Ovary (tissue), 9 donors: Measurements from ENCODE around the gene ZNF557. TPM values are rescaled to one million over a fixed set of nuclear protein-coding genes. Genes with fewer than 3 reads are reported as not detected.

Experiments used
- DNase-seq, 5 donors: peaks; one replicate each; pipeline ENCODE4 v3.0.0-alpha.2; 2019 to 2020
- H3K27ac ChIP-seq, 2 donors: fragments of 200-600 bp; one replicate each; pipeline versions ENCODE4 v1.5.1 to v1.8.0; 2019 to 2022
- H3K27me3 ChIP-seq: fragments of 200-600 bp; one replicate; pipeline ENCODE4 v1.8.0; 2022
- H3K36me3 ChIP-seq: fragments of 200-600 bp; sonication (generic); one replicate; pipeline ENCODE4 v1.5.1; 2019
- H3K4me1 ChIP-seq: one replicate; pipeline ENCODE4 v1.8.1; 2013; ENCODE audit warnings: mild to moderate bottlenecking, moderate library complexity; ENCODE audit not compliant: insufficient read depth
- H3K4me3 ChIP-seq: fragments of 200-600 bp; sonication (generic); one replicate; pipeline ENCODE4 v1.5.1; 2017
- H3K9me3 ChIP-seq, 2 donors: fragments of 200-600 bp in 1 of 2; sonication (generic) in 1 of 2; one replicate each; pipeline versions ENCODE4 v1.5.1 to v1.8.1; 2013 to 2019; ENCODE audit warnings: mild to moderate bottlenecking in 1 of 2, moderate library complexity in 1 of 2
- CTCF ChIP-seq, 3 donors: fragments of 450-650 bp in 2 of 3; fragments of 200-600 bp in 1 of 3; IDR thresholded peaks; one replicate each; pipeline versions ENCODE4 v1.5.1 to v1.8.0; 2016 to 2022; ENCODE audit warnings: antibody characterized with exemption in 3 of 3, mild to moderate bottlenecking in 1 of 3
- EP300 ChIP-seq: sonication (generic); formaldehyde crosslinking; IDR thresholded peaks from one replicate; pipeline ENCODE4 v1.6.1; 2017; ENCODE audit warnings: antibody characterized with exemption
- POLR2A ChIP-seq: fragments of 450-650 bp; IDR thresholded peaks from one replicate; pipeline ENCODE4 v1.6.1; 2017; ENCODE audit warnings: antibody characterized with exemption, mild to moderate bottlenecking, moderate library complexity
- WGBS, 3 donors: extraction: QIAGEN DNeasy Blood & Tissue Kit in 1 of 3; methylation state at CpG; one replicate each; pipeline versions ENCODE4 v1.1.5 to v1.1.7; 2013 to 2017; 5-methylcytosine and 5-hydroxymethylcytosine counted together
- intact Hi-C, 4 donors: fragments of 100-400 bp; cut with DNase I; formaldehyde crosslinking; loops; one replicate each; pipeline versions ENCODE4 v1.11.0 to v1.15.1; 2022 to 2023
- polyA plus RNA-seq, 2 donors: library from polyadenylated mRNA; stranded (reverse); fragments of 200-250 nt in 1 of 2; fragments of 350-450 nt in 1 of 2; fragmentation: Illumina TruSeq in 1 of 2; extraction: RNeasy Lipid Tissue Mini Kit (QIAGEN cat#74804) in 1 of 2; gene quantifications; one replicate each; pipeline ENCODE4 v1.2.3, GENCODE V29; 2013 to 2014
- total RNA-seq, 7 donors: library from RNA; depleted of rRNA in 2 of 7; stranded (reverse); fragments of >200 nt in 2 of 7; fragmentation: NEBNext Ultra II Directional in 3 of 7; extraction: Animal tissue kit (Norgen Biotek cat#: 25700) in 3 of 7; gene quantifications; one replicate each; pipeline versions ENCODE4 v1.1.0 to v1.2.4, GENCODE V29; 2016 to 2023
- donor health status: DM: no; HTN: no; CAD: no; lungs with moderate emphysema.
- donor health status: DM: no; HTN: no; CAD: no.
- donor health status: Bipolar disorder and iron deficiency.
- donor health status: DM: yes; HTN: yes; CAD: no.
- donor health status: DM: no; HTN: no; CAD: no.
- donor health status: DM: yes; HTN: yes; CAD: no.

ZNF557 gene
- total and polyA plus RNA-seq, 9 donors, result 2.9 to 14.6 (median 12.3) TPM

- no peak for TF ChIP-seq CTCF (IDR thresholded peaks at IDR 0.05)
- TF ChIP-seq POLR2A, result no peak
- TF ChIP-seq EP300, result no peak
- H3K9me3 ChIP-seq, result no peaks in the 10 kb centered on the region
- peaks cover 2% of the 10 kb centered on the region for H3K4me1 ChIP-seq
- 9 to 10% (median 9%) methylated on average over 9 of the region's 9 CpGs for WGBS, 3 donors
- H3K27me3 ChIP-seq, result no peaks in the 10 kb centered on the region
- DNase-seq, result no peak
- H3K36me3 ChIP-seq, result no peaks in the 10 kb centered on the region
- intact Hi-C loops, result no loop called here
- peak overlapping the region; percentile 74 for H3K4me3 ChIP-seq
- peak overlapping the region; percentile 89 to 93 for H3K27ac ChIP-seq
These were observed 30.1 kb downstream of the ZNF557 start for GRCh38 chr19:7099597-7099921.

GRCh38 chr19:7101498-7102253, 32.2 kb downstream of the ZNF557 start:
- no peak overlapping the region for H3K27ac ChIP-seq
- no peak for TF ChIP-seq EP300
- no peak for TF ChIP-seq CTCF (IDR thresholded peaks at IDR 0.05)
- no peak for TF ChIP-seq POLR2A
- no peaks in the 10 kb centered on the region for H3K27me3 ChIP-seq
- WGBS, 3 donors, result 34 to 60% (median 36%) methylated on average over 19 of the region's 19 CpGs
- no peak for DNase-seq
- H3K9me3 ChIP-seq, result no peaks in the 10 kb centered on the region
- H3K36me3 ChIP-seq, result no peaks in the 10 kb centered on the region
- H3K4me3 ChIP-seq, result no peak overlapping the region
- intact Hi-C loops, result loop anchor here in 3 of 4 donors (5.0 to 10.0 kb wide), 2 partner anchors 241 to 433 kb away; partner anchors contain the start of gene PNPLA6 (in 1 of the 3)
- peaks cover 2% of the 10 kb centered on the region for H3K4me1 ChIP-seq

- Histone ChIP-seq H3K4me3 (no peak overlapping the region), H3K4me1 (no peaks in the 10 kb centered on the region), H3K9me3 (no peaks in the 10 kb centered on the region), H3K27me3 (no peaks in the 10 kb centered on the region), H3K27ac (no peak overlapping the region), H3K36me3 (no peaks in the 10 kb centered on the region)
- no peak for TF ChIP-seq CTCF (IDR thresholded peaks at IDR 0.05)
- no peak for TF ChIP-seq EP300
- no peak for TF ChIP-seq POLR2A
- DNase-seq, result no peak
- intact Hi-C loops, result loop anchor here in 3 of 4 donors (5.0 to 10.0 kb wide), 2 partner anchors 237 to 430 kb away; partner anchors contain the start of gene PNPLA6 (in 1 of the 3)
These were observed 35.4 kb downstream of the ZNF557 start for GRCh38 chr19:7104747-7105447.

- WGBS, 3 donors, result 83 to 88% (median 86%) methylated on average over 10 of the region's 10 CpGs
- H3K27me3 ChIP-seq, result no peaks in the 10 kb centered on the region
- H3K4me3 ChIP-seq, result no peak overlapping the region
- no peaks in the 10 kb centered on the region for H3K4me1 ChIP-seq
- no peak for DNase-seq
- TF ChIP-seq EP300, result no peak
- no peak for TF ChIP-seq POLR2A
- H3K27ac ChIP-seq, result no peak overlapping the region
- intact Hi-C loops, result loop anchor here in 2 of 4 donors (2.0 to 10.0 kb wide), 3 partner anchors 228 to 428 kb away; partner anchors contain the start of gene PNPLA6 (in 1 of the 2)
- H3K9me3 ChIP-seq, result no peaks in the 10 kb centered on the region
- no peaks in the 10 kb centered on the region for H3K36me3 ChIP-seq
These were observed 37.5 kb downstream of the ZNF557 start for GRCh38 chr19:7106711-7107657.
